NCI-H1105 treated with DMSO at 0.1 percent for 48 hours (cell line): ENCODE measurements around the gene NDFIP2.
A peak's percentile ranks its signal among the peaks of the same experiment; 100 is the strongest.
"Not testable (repeated sequence)": the region's sequence is repeated elsewhere in the genome, so short reads cannot be mapped to it uniquely, and the experiment has no call there.

Experiments used
- DNase-seq: peaks from one replicate; lab custom pipeline; 2025; lab: John Stamatoyannopoulos, UW

The NDFIP2 gene

GRCh38 chr13:79600146-79600545 lies 119.2 kb downstream of the NDFIP2 start:
- DNase-seq, result not testable (repeated sequence)

GRCh38 chr13:79602936-79603335 lies 122.0 kb downstream of the NDFIP2 start:
- no peak for DNase-seq

DNA sequence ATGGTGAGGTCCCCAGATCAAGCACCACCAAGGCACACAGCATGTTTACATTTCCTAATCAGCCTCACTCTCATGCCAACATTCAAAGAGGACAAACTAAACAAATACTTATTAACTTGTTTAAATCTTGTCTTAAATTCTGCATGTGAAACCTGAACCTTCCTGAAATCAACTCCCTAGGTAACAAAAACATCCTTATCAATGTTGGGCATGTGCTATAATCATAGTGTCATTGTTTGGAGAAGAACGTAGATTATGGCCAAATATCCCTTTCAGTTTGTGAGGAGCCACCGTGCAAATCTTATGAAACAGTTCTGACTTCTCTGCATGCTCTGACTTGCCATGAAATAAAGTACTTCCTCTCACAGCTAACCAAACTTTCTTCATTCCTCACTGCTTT lies 123.8 kb downstream of the NDFIP2 start:
- peak; percentile 18 for DNase-seq
